ENCODE results near the gene NEMP1. TPM values are rescaled to one million over a fixed set of nuclear protein-coding genes. Genes with fewer than 3 reads are reported as not detected.

Gene NEMP1
- total and polyA plus RNA-seq, 2 of the 13 experiments (the other 11 are each of a cell fraction or from before 2014, with no cell fraction given), result 11.4 to 12.9 TPM

- TF ChIP-seq BCL3 (CRISPR knock-in tag; IDR thresholded peaks at IDR 0.05) (no peak), FOXO4 (CRISPR knock-in tag; conservative IDR thresholded peaks at IDR 0.05) (0 out of 2 replicates have a peak, but pooled peaks have one; percentile 71), ZNF557 (CRISPR knock-in tag; IDR thresholded peaks at IDR 0.05) (0 out of 2 replicates have a peak, but pooled peaks have one; percentile 75), HDAC1 (CRISPR knock-in tag; IDR thresholded peaks at IDR 0.05) (peak; percentile 69), REXO4 (CRISPR knock-in tag; IDR thresholded peaks at IDR 0.05; ENCODE audit: borderline replicate concordance) (no peak), PRDM4 (CRISPR knock-in tag; IDR thresholded peaks at IDR 0.05; ENCODE audit: borderline replicate concordance) (no peak), ZFP36L1 (CRISPR knock-in tag; IDR thresholded peaks at IDR 0.05) (0 out of 2 replicates have a peak, but pooled peaks have one; percentile 31), ZBTB7B (CRISPR knock-in tag; IDR thresholded peaks at IDR 0.05) (peak; percentile 79), ZMAT3 (CRISPR knock-in tag; conservative IDR thresholded peaks at IDR 0.05) (no peak), ZNF513 (CRISPR knock-in tag; conservative IDR thresholded peaks at IDR 0.05) (no peak), ZNF83 (CRISPR knock-in tag; IDR thresholded peaks at IDR 0.05; ENCODE audit: borderline replicate concordance) (0 out of 2 replicates have a peak, but pooled peaks have one; percentile 48), ZNF576 (CRISPR knock-in tag; IDR thresholded peaks at IDR 0.05) (no peak), ZBTB34 (CRISPR knock-in tag; IDR thresholded peaks at IDR 0.05) (no peak; the same call in 1 of the 2 replicates), ZNF274 (CRISPR knock-in tag; IDR thresholded peaks at IDR 0.05) (no peak), KLF16 (CRISPR knock-in tag; IDR thresholded peaks at IDR 0.05) (peak in 1 of 2 experiments; percentile 86; a peak in 2 of 4 replicates), ARNT2 (CRISPR knock-in tag; IDR thresholded peaks at IDR 0.05; ENCODE audit: low read depth) (peak; percentile 80; the same call in 1 of the 2 replicates), TEF (CRISPR knock-in tag; IDR thresholded peaks at IDR 0.05) (peak; percentile 72; the same call in 1 of the 2 replicates)
Measured at GRCh38 chr12:57088354-57089270, 10.0 kb upstream of the NEMP1 start, which contains the start of gene NAB2 (continued).

Data from HepG2 (cell line).